A549 (cell line): ENCODE results near the gene POU4F3. TPM values are rescaled to one million over a fixed set of nuclear protein-coding genes. Genes with fewer than 3 reads are reported as not detected.

ENCODE experiments used
- ATAC-seq, 2 experiments: fragments of 200-7000 bp in 1 of 2; fragments of >200 bp in 1 of 2; cut with Nextera tagmentation in 1 of 2; cut with Tn5 transposase in 1 of 2; 3 replicates each; pipeline versions ENCODE4 v1.8.0 to v1.9.1; 2018 to 2020; ENCODE audit warnings: mild to moderate bottlenecking in 1 of 2, moderate library complexity in 1 of 2
- CTCF ChIA-PET: fragments of 300-600 bp; sonication (Branson Sonifier 250); formaldehyde crosslinking; extraction: SDS; loops from one replicate; lab custom pipeline; 2021; ENCODE audit warnings: antibody characterized with exemption, inconsistent platforms; lab: Yijun Ruan, JAX
- POLR2A ChIA-PET: fragments of 350-600 bp; formaldehyde crosslinking; extraction: SDS; loops from one replicate; lab custom pipeline; 2021; ENCODE audit warnings: antibody characterized with exemption, inconsistent platforms; lab: Yijun Ruan, JAX
- DNase-seq, 2 experiments: peaks; one replicate each; pipeline versions ENCODE4 v3.0.0 to v3.0.0-alpha.2; 2011 to 2016; ENCODE audit warnings: low read depth in 1 of 2, low spot score in 1 of 2
- FAIRE-seq: peaks from 2 replicates; lab custom pipeline; 2011; peaks lifted over from hg19 to GRCh38; lab: Jason Lieb, UNC
- H3K27ac ChIP-seq, 2 experiments: fragments of >200 bp; sonication (Bioruptor Twin); formaldehyde crosslinking; 3 replicates each; pipeline ENCODE4 v1.5.1; 2016 to 2017
- H3K4me1 ChIP-seq: fragments of >200 bp; sonication (Bioruptor Twin); formaldehyde crosslinking; 3 replicates; pipeline ENCODE4 v1.6.1; 2016
- H3K4me2 ChIP-seq: fragments of >200 bp; sonication (Bioruptor Twin); formaldehyde crosslinking; 3 replicates; pipeline ENCODE4 v1.6.1; 2016
- H3K4me3 ChIP-seq: fragments of >200 bp; sonication (Bioruptor Twin); formaldehyde crosslinking; 3 replicates; pipeline ENCODE4 v1.5.1; 2016
- H3K9me3 ChIP-seq: fragments of >200 bp; sonication (Bioruptor Twin); formaldehyde crosslinking; 3 replicates; pipeline ENCODE4 v1.6.1; 2016
- BHLHE40 ChIP-seq: IDR thresholded peaks from 2 replicates; pipeline ENCODE4 v1.6.1; 2012; ENCODE audit warnings: low read depth, low read length, inconsistent platforms
- CBX2 ChIP-seq: fragments of 200-600 bp; sonication (generic); IDR thresholded peaks from 2 replicates; pipeline ENCODE4 v1.6.1; 2016; ENCODE audit warnings: low read depth, mild to moderate bottlenecking, borderline replicate concordance
- CBX8 ChIP-seq: fragments of 200-600 bp; sonication (generic); IDR thresholded peaks from 2 replicates; pipeline ENCODE4 v1.6.1; 2016
- CHD2 ChIP-seq: fragments of 150-350 bp; IDR thresholded peaks from 2 replicates; pipeline ENCODE4 v1.6.1; 2014; ENCODE audit warnings: low read length; ENCODE audit not compliant: partially characterized antibody
- CHD4 ChIP-seq: fragments of 200-600 bp; sonication (generic); IDR thresholded peaks from 2 replicates; pipeline ENCODE4 v1.6.1; 2016; ENCODE audit warnings: antibody characterized with exemption, mild to moderate bottlenecking, borderline replicate concordance
- FOSB ChIP-seq: fragments of 250-450 bp; sonication (Bioruptor Pico); IDR thresholded peaks from 2 replicates; pipeline ENCODE4 v1.5.0; 2020; ENCODE audit warnings: mild to moderate bottlenecking, moderate library complexity
- FOSL2 ChIP-seq, 2 experiments: fragments of 450-650 bp in 1 of 2; fragments of >200 bp in 1 of 2; sonication (Bioruptor Twin) in 1 of 2; formaldehyde crosslinking; IDR thresholded peaks; 2 replicates each; pipeline versions ENCODE4 v1.5.0 to v1.6.1; 2016 to 2020; ENCODE audit warnings: mild to moderate bottlenecking in 1 of 2, moderate library complexity in 1 of 2
- FOXS1 ChIP-seq: fragments of 250-450 bp; sonication (Bioruptor Pico); IDR thresholded peaks from 2 replicates; pipeline ENCODE4 v1.5.0; 2020; ENCODE audit warnings: mild to moderate bottlenecking, moderate library complexity
- HEYL ChIP-seq: fragments of 250-450 bp; sonication (Bioruptor Pico); IDR thresholded peaks from 2 replicates; pipeline ENCODE4 v1.8.0; 2021; ENCODE audit warnings: mild to moderate bottlenecking, moderate library complexity
- HOXB13 ChIP-seq: fragments of 250-450 bp; sonication (Bioruptor Pico); IDR thresholded peaks from 2 replicates; pipeline ENCODE4 v1.5.0; 2020; ENCODE audit warnings: low read depth, mild to moderate bottlenecking, moderate library complexity
- JUNB ChIP-seq: fragments of >200 bp; sonication (Bioruptor Twin); formaldehyde crosslinking; IDR thresholded peaks from 2 replicates; pipeline ENCODE4 v1.6.1; 2016
- NPAS2 ChIP-seq: fragments of 250-450 bp; sonication (Bioruptor Pico); IDR thresholded peaks from 2 replicates; pipeline ENCODE4 v1.8.0; 2022; ENCODE audit warnings: mild to moderate bottlenecking, moderate library complexity, borderline replicate concordance
- PHF8 ChIP-seq: fragments of 200-600 bp; sonication (generic); IDR thresholded peaks from 2 replicates; pipeline ENCODE4 v1.6.1; 2016; ENCODE audit warnings: low read depth, mild to moderate bottlenecking, antibody characterized with exemption, moderate library complexity, borderline replicate concordance
- POLR2A ChIP-seq: IDR thresholded peaks from 2 replicates; pipeline ENCODE4 v1.6.1; 2012; ENCODE audit warnings: mild to moderate bottlenecking, low read length
- POLR2AphosphoS2 ChIP-seq: conservative IDR thresholded peaks from 2 replicates; pipeline ENCODE4 v1.6.1; 2012; ENCODE audit warnings: low read length, improper control_type of control experiment, inconsistent platforms
- RAD21 ChIP-seq, 2 experiments: fragments of >200 bp in 1 of 2; sonication (Bioruptor Twin) in 1 of 2; formaldehyde crosslinking in 1 of 2; IDR thresholded peaks in 1 of 2; conservative IDR thresholded peaks in 1 of 2; 2 replicates in 1 of 2; 3 replicates in 1 of 2; pipeline ENCODE4 v1.6.1; 2012 to 2018; ENCODE audit warnings: inconsistent platforms in 1 of 2
- RCOR1 ChIP-seq: fragments of 150-350 bp; IDR thresholded peaks from 2 replicates; pipeline ENCODE4 v1.6.1; 2014; ENCODE audit warnings: antibody characterized with exemption, low read length, low read depth
- RFX5 ChIP-seq: fragments of 450-650 bp; IDR thresholded peaks from 2 replicates; pipeline ENCODE4 v1.7.1; 2014; ENCODE audit warnings: antibody characterized with exemption, mild to moderate bottlenecking, moderate library complexity
- ZC3H11A ChIP-seq: fragments of 450-650 bp; IDR thresholded peaks from 2 replicates; pipeline ENCODE4 v1.6.1; 2014; ENCODE audit warnings: antibody characterized with exemption, mild to moderate bottlenecking
- ZNF302 ChIP-seq: fragments of 250-450 bp; sonication (Bioruptor Pico); IDR thresholded peaks from 2 replicates; pipeline ENCODE4 v1.9.0; 2021; ENCODE audit warnings: inconsistent platforms, mild to moderate bottlenecking, moderate library complexity
- ZSCAN20 ChIP-seq: fragments of 250-450 bp; sonication (Bioruptor Pico); IDR thresholded peaks from 2 replicates; pipeline ENCODE4 v1.8.0; 2022; ENCODE audit warnings: mild to moderate bottlenecking, moderate library complexity
- WGBS: methylation state at CpG from one replicate; pipeline ENCODE4 v1.1.6; 2017; ENCODE audit errors: missing lambda C conversion rate; 5-methylcytosine and 5-hydroxymethylcytosine counted together
- polyA plus RNA-seq, 4 experiments: library from polyadenylated mRNA; depleted of rRNA in 3 of 4; stranded (reverse); fragments of >200 nt; fragmentation: RNase III in 1 of 4; extraction: RNeasy Plus Mini Kit Qiagen cat#74134 plus additional on column Dnase treatment in 1 of 4; gene quantifications; 2 replicates in 3 of 4; 3 replicates in 1 of 4; pipeline ENCODE4 v1.2.3, GENCODE V29; 2011 to 2017
- TF ChIP-seq, protein P1 (sequence below): fragments of 250-450 bp; sonication (Bioruptor Pico); IDR thresholded peaks from 2 replicates; pipeline ENCODE4 v1.5.0; 2020; ENCODE audit warnings: low read depth, mild to moderate bottlenecking, moderate library complexity
- TF ChIP-seq, protein P2 (sequence below): IDR thresholded peaks from 2 replicates; pipeline ENCODE4 v1.6.1; 2012; ENCODE audit warnings: low read depth, borderline replicate concordance
- TF ChIP-seq, protein P3 (sequence below): fragments of >200 bp; sonication (Bioruptor Twin); formaldehyde crosslinking; IDR thresholded peaks from 2 replicates; pipeline ENCODE4 v1.6.1; 2016
- TF ChIP-seq, protein P4 (sequence below): fragments of >200 bp; sonication (Bioruptor Twin); formaldehyde crosslinking; IDR thresholded peaks from 3 replicates; pipeline ENCODE4 v1.5.1; 2016

Gene POU4F3
- polyA plus RNA-seq, 2 of the 4 experiments (the other 2 are of a cell fraction) = 0.08 to 0.10 TPM

DNA sequence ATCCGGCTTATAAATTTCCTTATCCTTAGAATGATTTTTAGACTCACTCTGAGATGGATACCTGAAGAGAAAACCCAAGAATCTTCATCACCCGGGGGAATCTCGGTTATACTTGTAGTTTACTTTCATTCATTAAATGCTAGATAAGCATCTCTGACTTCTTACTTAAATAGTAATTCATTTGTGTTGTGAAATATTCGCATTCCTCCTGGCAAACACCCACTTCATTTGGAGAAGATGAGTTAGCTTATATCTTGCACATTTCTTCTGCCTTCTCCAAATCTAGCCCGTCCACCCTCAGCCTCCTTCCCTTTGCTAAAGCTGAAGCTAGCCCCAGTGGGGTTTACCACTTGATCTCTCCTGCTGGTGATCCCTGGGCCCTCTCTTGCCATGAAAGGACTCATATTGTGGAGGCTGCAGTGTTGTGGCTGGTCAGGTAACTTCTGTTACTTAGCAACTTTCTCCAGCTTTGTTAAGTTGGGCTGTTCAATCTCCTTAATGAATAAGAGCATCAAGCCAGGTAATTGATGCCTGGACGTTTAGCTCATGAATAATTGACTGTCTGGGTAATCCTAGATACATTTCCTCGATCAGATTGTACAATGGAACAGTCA lies 11.3 kb upstream of the POU4F3 start:
- FAIRE-seq = no peak
- ChIA-PET POLR2A (no interaction called here), CTCF (no interaction called here)
- TF ChIP-seq BHLHE40 (no peak), CHD2 (no peak), HOXB13 (no peak), JUNB (no peak)
- TF ChIP-seq, protein P1, sequence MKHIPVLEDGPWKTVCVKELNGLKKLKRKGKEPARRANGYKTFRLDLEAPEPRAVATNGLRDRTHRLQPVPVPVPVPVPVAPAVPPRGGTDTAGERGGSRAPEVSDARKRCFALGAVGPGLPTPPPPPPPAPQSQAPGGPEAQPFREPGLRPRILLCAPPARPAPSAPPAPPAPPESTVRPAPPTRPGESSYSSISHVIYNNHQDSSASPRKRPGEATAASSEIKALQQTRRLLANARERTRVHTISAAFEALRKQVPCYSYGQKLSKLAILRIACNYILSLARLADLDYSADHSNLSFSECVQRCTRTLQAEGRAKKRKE (CRISPR knock-in tag) = no peak
- TF ChIP-seq, protein P2, sequence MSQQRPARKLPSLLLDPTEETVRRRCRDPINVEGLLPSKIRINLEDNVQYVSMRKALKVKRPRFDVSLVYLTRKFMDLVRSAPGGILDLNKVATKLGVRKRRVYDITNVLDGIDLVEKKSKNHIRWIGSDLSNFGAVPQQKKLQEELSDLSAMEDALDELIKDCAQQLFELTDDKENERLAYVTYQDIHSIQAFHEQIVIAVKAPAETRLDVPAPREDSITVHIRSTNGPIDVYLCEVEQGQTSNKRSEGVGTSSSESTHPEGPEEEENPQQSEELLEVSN = no peak
- H3K4me2 ChIP-seq = no peak overlapping the region
- H3K9me3 ChIP-seq = no peaks in the 10 kb centered on the region
- no peak overlapping the region for H3K27ac ChIP-seq
- no peak for ATAC-seq
- no peak for DNase-seq
- 20% methylated on average over 7 of the region's 7 CpGs for WGBS
- no peak overlapping the region for H3K4me3 ChIP-seq
- H3K4me1 ChIP-seq = no peaks in the 10 kb centered on the region

DNA sequence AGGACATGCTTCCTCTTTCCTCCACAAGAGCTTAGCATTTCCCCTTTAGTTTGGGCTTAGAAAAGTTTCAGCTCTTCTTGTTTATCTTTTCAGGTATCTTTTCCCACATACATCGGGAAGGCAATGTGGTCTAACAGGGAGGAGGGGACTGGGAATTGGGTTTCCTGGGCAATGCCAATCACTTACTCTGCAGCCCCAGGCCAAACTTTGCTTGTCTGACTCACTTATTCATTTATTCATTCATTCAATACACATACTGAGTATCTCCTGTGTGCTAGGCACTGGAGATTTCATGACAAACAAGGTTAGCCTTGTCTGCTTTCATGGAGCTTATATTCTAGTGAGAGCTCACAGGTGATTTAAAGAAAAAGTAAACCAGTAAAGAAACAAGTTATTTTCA lies 10.7 kb upstream of the POU4F3 start:
- Histone ChIP-seq H3K4me2 (no peak overlapping the region), H3K9me3 (no peaks in the 10 kb centered on the region), H3K27ac (no peak overlapping the region), H3K4me3 (no peak overlapping the region), H3K4me1 (no peaks in the 10 kb centered on the region)
- DNase-seq = no peak
- WGBS = 4% methylated on average over 1 of the region's 1 CpG
- no peak for TF ChIP-seq FOSL2 (IDR thresholded peaks at IDR 0.05)
- TF ChIP-seq FOSL2 (CRISPR knock-in tag; IDR thresholded peaks at IDR 0.05) = no peak
- no peak for TF ChIP-seq ZNF302 (CRISPR knock-in tag)
- TF ChIP-seq FOSB (CRISPR knock-in tag) = no peak
- no peak for TF ChIP-seq ZC3H11A
- no peak for TF ChIP-seq HEYL (CRISPR knock-in tag)
- TF ChIP-seq, protein P3, sequence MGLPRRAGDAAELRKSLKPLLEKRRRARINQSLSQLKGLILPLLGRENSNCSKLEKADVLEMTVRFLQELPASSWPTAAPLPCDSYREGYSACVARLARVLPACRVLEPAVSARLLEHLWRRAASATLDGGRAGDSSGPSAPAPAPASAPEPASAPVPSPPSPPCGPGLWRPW = no peak
- no peak for TF ChIP-seq FOXS1 (CRISPR knock-in tag)
- no peak for TF ChIP-seq CBX8
- no peak for TF ChIP-seq RFX5
- TF ChIP-seq PHF8 = no peak
- no peak for ATAC-seq
- POLR2A ChIA-PET = no interaction called here
- FAIRE-seq = no peak
- CTCF ChIA-PET = no interaction called here

DNA sequence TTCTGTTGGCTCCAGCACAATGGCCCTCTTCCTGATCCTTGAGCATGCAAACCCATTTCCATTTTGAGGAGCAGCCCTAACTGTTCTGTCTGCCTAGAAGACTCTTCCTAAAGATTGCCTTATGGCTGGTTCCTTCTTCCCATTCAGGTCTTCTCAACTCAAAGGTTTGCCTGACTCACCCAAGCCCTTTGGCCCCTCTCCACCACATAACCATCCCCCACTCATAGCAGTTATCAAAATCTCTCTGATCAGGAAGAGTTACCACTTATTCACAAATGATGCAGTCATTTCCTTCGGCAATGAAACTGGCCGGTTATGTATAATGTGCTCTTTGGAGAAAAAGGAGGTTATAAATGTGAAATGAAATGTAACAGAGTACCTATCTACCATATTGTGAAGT lies 8.9 kb upstream of the POU4F3 start:
- Histone ChIP-seq H3K9me3 (no peaks in the 10 kb centered on the region), H3K4me3 (no peak overlapping the region), H3K4me1 (no peaks in the 10 kb centered on the region), H3K4me2 (no peak overlapping the region), H3K27ac (no peak overlapping the region)
- no peak for DNase-seq
- ChIA-PET CTCF (no interaction called here), POLR2A (no interaction called here)
- TF ChIP-seq POLR2AphosphoS2 = no peak
- no peak for TF ChIP-seq POLR2A
- TF ChIP-seq CBX2 = no peak
- TF ChIP-seq NPAS2 (CRISPR knock-in tag) = no peak
- TF ChIP-seq RAD21 (conservative IDR thresholded peaks at IDR 0.05 in 1 of 2, IDR thresholded peaks at IDR 0.05 in 1 of 2) = no peak
- TF ChIP-seq ZSCAN20 = no peak
- TF ChIP-seq ZNF302 (CRISPR knock-in tag) = no peak
- TF ChIP-seq JUNB = no peak
- TF ChIP-seq CHD2 = no peak
- TF ChIP-seq RCOR1 = no peak
- TF ChIP-seq, protein P4, sequence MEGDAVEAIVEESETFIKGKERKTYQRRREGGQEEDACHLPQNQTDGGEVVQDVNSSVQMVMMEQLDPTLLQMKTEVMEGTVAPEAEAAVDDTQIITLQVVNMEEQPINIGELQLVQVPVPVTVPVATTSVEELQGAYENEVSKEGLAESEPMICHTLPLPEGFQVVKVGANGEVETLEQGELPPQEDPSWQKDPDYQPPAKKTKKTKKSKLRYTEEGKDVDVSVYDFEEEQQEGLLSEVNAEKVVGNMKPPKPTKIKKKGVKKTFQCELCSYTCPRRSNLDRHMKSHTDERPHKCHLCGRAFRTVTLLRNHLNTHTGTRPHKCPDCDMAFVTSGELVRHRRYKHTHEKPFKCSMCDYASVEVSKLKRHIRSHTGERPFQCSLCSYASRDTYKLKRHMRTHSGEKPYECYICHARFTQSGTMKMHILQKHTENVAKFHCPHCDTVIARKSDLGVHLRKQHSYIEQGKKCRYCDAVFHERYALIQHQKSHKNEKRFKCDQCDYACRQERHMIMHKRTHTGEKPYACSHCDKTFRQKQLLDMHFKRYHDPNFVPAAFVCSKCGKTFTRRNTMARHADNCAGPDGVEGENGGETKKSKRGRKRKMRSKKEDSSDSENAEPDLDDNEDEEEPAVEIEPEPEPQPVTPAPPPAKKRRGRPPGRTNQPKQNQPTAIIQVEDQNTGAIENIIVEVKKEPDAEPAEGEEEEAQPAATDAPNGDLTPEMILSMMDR = no peak
- TF ChIP-seq CHD4 = no peak
- TF ChIP-seq, protein P2 = no peak
- no peak for FAIRE-seq
- no peak for ATAC-seq
- 55% methylated on average over 2 of the region's 2 CpGs for WGBS
